IMR-90 (cell line): ENCODE data around the gene UBAC1. TPM values are rescaled to one million over a fixed set of nuclear protein-coding genes. Genes with fewer than 3 reads are reported as not detected.

Source experiments
- ATAC-seq: fragments of 200-7000 bp; cut with Tn5 transposase; 2 replicates; pipeline ENCODE4 v1.9.1; 2020; ENCODE audit warnings: low read depth, mild to moderate bottlenecking, moderate library complexity
- BruUV-seq: library from RNA; stranded (reverse); fragments of 400-500 nt; replicated peaks from 2 replicates; lab custom pipeline; 2021; lab: Mats Ljungman, UMichigan
- CTCF ChIA-PET: fragments of 300-600 bp; formaldehyde crosslinking; extraction: SDS; loops from one replicate; lab custom pipeline; 2021; ENCODE audit warnings: antibody characterized with exemption; lab: Yijun Ruan, JAX
- POLR2A ChIA-PET: fragments of 300-600 bp; sonication (Branson Sonifier 250); formaldehyde crosslinking; loops from one replicate; lab custom pipeline; 2022; ENCODE audit warnings: antibody characterized with exemption; ENCODE audit not compliant: unreplicated experiment; lab: Charles Lee
- DNase-seq: peaks from one replicate; pipeline ENCODE4 v3.0.0; 2013
- H2AFZ ChIP-seq: replicated peaks from 2 replicates; pipeline ENCODE3; 2013; ENCODE audit warnings: low read length, mild to moderate bottlenecking; ENCODE audit not compliant: poor library complexity
- H2AK5ac ChIP-seq: 2 replicates; pipeline ENCODE4 v1.6.1; 2013; ENCODE audit warnings: low read depth, low read length, inconsistent platforms
- H2AK9ac ChIP-seq: replicated peaks from 2 replicates; pipeline ENCODE3; 2013; ENCODE audit warnings: mild to moderate bottlenecking, low read depth, low read length, moderate library complexity; ENCODE audit not compliant: poor library complexity
- H2BK120ac ChIP-seq: 2 replicates; pipeline ENCODE4 v1.6.1; 2013; ENCODE audit warnings: low read depth, low read length, inconsistent platforms
- H2BK15ac ChIP-seq: 3 replicates; pipeline ENCODE4 v1.6.1; 2013; ENCODE audit warnings: low read depth, low read length, inconsistent platforms
- H2BK20ac ChIP-seq: 2 replicates; pipeline ENCODE4 v1.6.1; 2013; ENCODE audit warnings: low read depth, mild to moderate bottlenecking, inconsistent platforms, low read length, moderate library complexity
- H2BK5ac ChIP-seq: 2 replicates; pipeline ENCODE4 v1.6.1; 2013; ENCODE audit warnings: mild to moderate bottlenecking, low read depth, low read length, inconsistent platforms; ENCODE audit not compliant: poor library complexity, severe bottlenecking
- H3K14ac ChIP-seq: replicated peaks from 2 replicates; pipeline ENCODE4 v1.6.1; 2013; ENCODE audit warnings: low read depth, low read length, inconsistent platforms
- H3K18ac ChIP-seq: 2 replicates; pipeline ENCODE4 v1.6.1; 2013; ENCODE audit warnings: low read depth, low read length, control low read depth
- H3K23ac ChIP-seq: 2 replicates; pipeline ENCODE4 v1.6.1; 2013; ENCODE audit warnings: low read depth, low read length, inconsistent platforms
- H3K27ac ChIP-seq: 2 replicates; pipeline ENCODE4 v1.5.1; 2013; ENCODE audit warnings: mild to moderate bottlenecking, control low read depth, low read length; ENCODE audit not compliant: insufficient read depth
- H3K27me3 ChIP-seq: 2 replicates; pipeline ENCODE4 v1.6.1; 2013; ENCODE audit warnings: low read length; ENCODE audit not compliant: control insufficient read depth, insufficient read depth
- H3K36me3 ChIP-seq: 2 replicates; pipeline ENCODE4 v1.6.1; 2013; ENCODE audit warnings: low read length, mixed read lengths; ENCODE audit not compliant: control insufficient read depth, insufficient read depth
- H3K4ac ChIP-seq: 2 replicates; pipeline ENCODE4 v1.6.1; 2013; ENCODE audit warnings: low read depth, low read length, inconsistent platforms
- H3K4me1 ChIP-seq: 2 replicates; pipeline ENCODE4 v1.6.1; 2013; ENCODE audit warnings: low read length, mixed read lengths; ENCODE audit not compliant: control insufficient read depth, insufficient read depth
- H3K4me2 ChIP-seq: 2 replicates; pipeline ENCODE4 v1.6.1; 2013; ENCODE audit warnings: low read depth, mild to moderate bottlenecking, control low read depth, low read length, moderate library complexity
- H3K4me3 ChIP-seq: 2 replicates; pipeline ENCODE4 v1.5.1; 2013; ENCODE audit warnings: low read depth, mild to moderate bottlenecking, control low read depth, low read length, moderate library complexity; ENCODE audit not compliant: insufficient read depth
- H3K56ac ChIP-seq: 2 replicates; pipeline ENCODE4 v1.6.1; 2013; ENCODE audit warnings: low read length, inconsistent platforms; ENCODE audit not compliant: insufficient read depth; ENCODE audit errors: extremely low read depth
- H3K79me1 ChIP-seq, 2 experiments: 2 replicates each; pipeline ENCODE4 v1.6.1; 2013; ENCODE audit warnings: low read length in 2 of 2, inconsistent platforms in 1 of 2, low read depth in 1 of 2
- H3K9ac ChIP-seq: 2 replicates; pipeline ENCODE4 v1.6.1; 2013; ENCODE audit warnings: low read depth, low read length, control low read depth
- H3K9me1 ChIP-seq: 2 replicates; pipeline ENCODE4 v1.6.1; 2013; ENCODE audit warnings: low read length, inconsistent platforms; ENCODE audit not compliant: insufficient read depth
- H3K9me3 ChIP-seq: 2 replicates; pipeline ENCODE4 v1.6.1; 2013; ENCODE audit warnings: low read length; ENCODE audit not compliant: control insufficient read depth, insufficient read depth
- H4K20me1 ChIP-seq: 2 replicates; pipeline ENCODE4 v1.6.1; 2013; ENCODE audit warnings: low read length, inconsistent platforms; ENCODE audit not compliant: insufficient read depth
- H4K5ac ChIP-seq: 2 replicates; pipeline ENCODE4 v1.6.1; 2013; ENCODE audit warnings: mild to moderate bottlenecking, low read depth, low read length, control low read depth
- H4K8ac ChIP-seq, 2 experiments: 2 replicates each; pipeline ENCODE4 v1.6.1; 2013; ENCODE audit warnings: low read depth in 2 of 2, low read length in 2 of 2, control low read depth in 1 of 2, inconsistent platforms in 1 of 2
- H4K91ac ChIP-seq: 2 replicates; pipeline ENCODE4 v1.6.1; 2013; ENCODE audit warnings: low read depth, low read length, inconsistent platforms; ENCODE audit not compliant: insufficient read depth
- BHLHE40 ChIP-seq: fragments of 150-350 bp; IDR thresholded peaks from 2 replicates; pipeline ENCODE4 v1.6.1; 2016; ENCODE audit warnings: mild to moderate bottlenecking, low read depth, low read length
- CEBPB ChIP-seq: IDR thresholded peaks from 2 replicates; pipeline ENCODE4 v1.6.1; 2012; ENCODE audit warnings: low read depth, low read length, improper control_type of control experiment
- CHD1 ChIP-seq: IDR thresholded peaks from 2 replicates; pipeline ENCODE4 v1.6.1; 2012; ENCODE audit warnings: low read depth, low read length, improper control_type of control experiment
- CTCF ChIP-seq: conservative IDR thresholded peaks from 2 replicates; pipeline ENCODE4 v1.5.1; 2012; ENCODE audit warnings: mild to moderate bottlenecking, low read depth, low read length, improper control_type of control experiment
- ELK1 ChIP-seq: fragments of 150-350 bp; IDR thresholded peaks from 2 replicates; pipeline ENCODE4 v1.6.1; 2016; ENCODE audit warnings: low read depth, mild to moderate bottlenecking, low read length, moderate library complexity, borderline replicate concordance
- FOS ChIP-seq: fragments of 150-350 bp; IDR thresholded peaks from 2 replicates; pipeline ENCODE4 v1.6.1; 2016; ENCODE audit warnings: low read depth, low read length
- MAFK ChIP-seq: IDR thresholded peaks from 2 replicates; pipeline ENCODE4 v1.6.1; 2012; ENCODE audit warnings: low read depth, low read length, improper control_type of control experiment
- MAZ ChIP-seq: IDR thresholded peaks from 2 replicates; pipeline ENCODE4 v1.6.1; 2012; ENCODE audit warnings: low read depth, mild to moderate bottlenecking, low read length, improper control_type of control experiment, moderate library complexity, borderline replicate concordance
- MXI1 ChIP-seq: IDR thresholded peaks from 2 replicates; pipeline ENCODE4 v1.6.1; 2012; ENCODE audit warnings: low read depth, mild to moderate bottlenecking, low read length, moderate library complexity, borderline replicate concordance
- NFE2L2 ChIP-seq: fragments of 150-350 bp; IDR thresholded peaks from 2 replicates; pipeline ENCODE4 v1.6.1; 2016; ENCODE audit warnings: low read depth, mild to moderate bottlenecking, low read length
- POLR2A ChIP-seq: IDR thresholded peaks from 2 replicates; pipeline ENCODE4 v1.6.1; 2012; ENCODE audit warnings: mild to moderate bottlenecking, low read depth, low read length
- RAD21 ChIP-seq: IDR thresholded peaks from 2 replicates; pipeline ENCODE4 v1.6.1; 2012; ENCODE audit warnings: low read length, improper control_type of control experiment
- RCOR1 ChIP-seq: IDR thresholded peaks from 2 replicates; pipeline ENCODE4 v1.6.1; 2012; ENCODE audit warnings: mild to moderate bottlenecking, low read length, improper control_type of control experiment; ENCODE audit not compliant: insufficient replicate concordance
- RFX5 ChIP-seq: IDR thresholded peaks from 2 replicates; pipeline ENCODE4 v1.8.0; 2012; ENCODE audit warnings: low read depth, mild to moderate bottlenecking, low read length, moderate library complexity
- SMC3 ChIP-seq: fragments of 150-350 bp; IDR thresholded peaks from 2 replicates; pipeline ENCODE4 v1.6.1; 2016; ENCODE audit warnings: low read depth, mild to moderate bottlenecking, antibody characterized with exemption, low read length, moderate library complexity
- WGBS, 2 experiments: methylation state at CpG; one replicate each; pipeline versions ENCODE4 v1.1.5 to v1.1.7; 2013; ENCODE audit warnings: missing lambda C conversion rate in 2 of 2; ENCODE audit not compliant: insufficient read length in 1 of 2; ENCODE audit errors: extremely low coverage in 2 of 2; 5-methylcytosine and 5-hydroxymethylcytosine counted together
- dilution Hi-C: fragments of 300-500 bp; cut with HindIII; formaldehyde crosslinking; loops from one replicate; pipeline ENCODE4 v1.14.3; 2018; ENCODE audit warnings: low sequenced_read_pairs; ENCODE audit not compliant: unreplicated experiment
- in situ Hi-C: fragments of 300-500 bp; cut with MboI; formaldehyde crosslinking; loops from 3 replicates; pipeline ENCODE4 v1.14.3; 2019; ENCODE audit warnings: low sequenced_read_pairs, inconsistent platforms, mixed read lengths
- intact Hi-C: fragments of 100-400 bp; cut with micrococcal nuclease; formaldehyde crosslinking; loops from 2 replicates; pipeline ENCODE4 v1.10.0; 2022
- polyA plus RNA-seq, 3 experiments: library from polyadenylated mRNA; depleted of rRNA; stranded (reverse); fragments of >200 nt; gene quantifications; 2 replicates each; pipeline ENCODE4 v1.2.3, GENCODE V29; 2012; ENCODE audit warnings: low replicate concordance in 1 of 3
- total RNA-seq: library from RNA; depleted of rRNA; stranded (reverse); fragments of >200 nt; gene quantifications from 2 replicates; pipeline ENCODE4 v1.2.3, GENCODE V29; 2012
- TF ChIP-seq, protein P1 (sequence below): fragments of 150-350 bp; IDR thresholded peaks from 2 replicates; pipeline ENCODE4 v1.6.1; 2017; ENCODE audit warnings: mild to moderate bottlenecking, antibody characterized with exemption, low read length, low read depth

Gene UBAC1
- total and polyA plus RNA-seq, 2 of the 4 experiments (the other 2 are of a cell fraction), result 25.3 to 33.9 TPM

GRCh38 chr9:135979547-135980166 lies 18.5 kb upstream of the UBAC1 start:
- no peak overlapping the region for H4K8ac ChIP-seq
- dilution Hi-C loops, result no loop called here
- in situ Hi-C loops, result no loop called here

More at GRCh38 chr9:135979547-135980166, 18.5 kb upstream of the UBAC1 start:
- ATAC-seq, result no peak
- Histone ChIP-seq H3K56ac (no peak overlapping the region), H3K4me1 (peaks cover 7% of the 10 kb centered on the region; the same call in 1 of the 2 replicates), H3K18ac (no peak overlapping the region), H4K91ac (no peak overlapping the region), H4K5ac (no peak overlapping the region), H3K27ac (no peak overlapping the region), H2BK15ac (no peak overlapping the region), H2AK5ac (no peak overlapping the region), H2BK5ac (no peak overlapping the region), H3K9me1 (no peaks in the 10 kb centered on the region), H3K4ac (no peak overlapping the region), H2BK20ac (no peak overlapping the region), H3K36me3 (no peaks in the 10 kb centered on the region), H4K20me1 (no peaks in the 10 kb centered on the region; the same call in 1 of the 2 replicates), H3K9me3 (no peaks in the 10 kb centered on the region), H2BK120ac (no peak overlapping the region), H3K27me3 (peaks cover 22% of the 10 kb centered on the region), H2AFZ (no peak overlapping the region), H3K4me2 (no peak overlapping the region), H3K9ac (no peak overlapping the region), H3K79me1 (no peaks in the 10 kb centered on the region), H3K4me3 (no peak overlapping the region), H3K23ac (no peak overlapping the region), H2AK9ac (no peak overlapping the region), H3K14ac (no peak overlapping the region)
- intact Hi-C loops, result no loop called here
- 51% methylated on average over 10 of the region's 19 CpGs; no CpG with 5 or more reads in 1 of the 2 experiments for WGBS, 2 experiments
- ChIA-PET POLR2A (no interaction called here), CTCF (no interaction called here)
- no TSS peak for BruUV-seq
- no peak for DNase-seq
- TF ChIP-seq MAZ, result no peak
- TF ChIP-seq MAFK, result no peak
- no peak for TF ChIP-seq CHD1
- TF ChIP-seq NFE2L2, result no peak
- no peak for TF ChIP-seq CTCF
- TF ChIP-seq, protein P1, sequence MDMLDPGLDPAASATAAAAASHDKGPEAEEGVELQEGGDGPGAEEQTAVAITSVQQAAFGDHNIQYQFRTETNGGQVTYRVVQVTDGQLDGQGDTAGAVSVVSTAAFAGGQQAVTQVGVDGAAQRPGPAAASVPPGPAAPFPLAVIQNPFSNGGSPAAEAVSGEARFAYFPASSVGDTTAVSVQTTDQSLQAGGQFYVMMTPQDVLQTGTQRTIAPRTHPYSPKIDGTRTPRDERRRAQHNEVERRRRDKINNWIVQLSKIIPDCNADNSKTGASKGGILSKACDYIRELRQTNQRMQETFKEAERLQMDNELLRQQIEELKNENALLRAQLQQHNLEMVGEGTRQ, result no peak
- TF ChIP-seq FOS, result no peak
- TF ChIP-seq POLR2A, result no peak
- TF ChIP-seq RCOR1, result no peak
- no peak for TF ChIP-seq CEBPB
- TF ChIP-seq ELK1, result no peak
- no peak for TF ChIP-seq RFX5
- no peak for TF ChIP-seq RAD21
- TF ChIP-seq SMC3, result no peak
- TF ChIP-seq BHLHE40, result no peak
- no peak for TF ChIP-seq MXI1
